Measurements from ENCODE around the gene AGBL4. TPM values are rescaled to one million over a fixed set of nuclear protein-coding genes. Genes with fewer than 3 reads are reported as not detected.

The AGBL4 gene
- total RNA-seq, 1 experiment from 2014 or later = not detected

GRCh38 chr1:48526008-48526710, 1497.6 kb downstream of the AGBL4 start:
- RAD21 ChIA-PET (ENCODE audit: low non-redundant PET in 1 of 2, low total read pairs in 2 of 2, uncharacterized antibody in 2 of 2, unreplicated experiment in 2 of 2) = no interaction called here
- Histone ChIP-seq H3K36me3 (ENCODE audit: control insufficient read depth in 1 of 2, insufficient read depth in 2 of 2, low read length in 2 of 2) (no peaks in the 10 kb centered on the region), H4K20me1 (ENCODE audit: insufficient read depth) (no peaks in the 10 kb centered on the region), H3K9ac (ENCODE audit: low read length) (no peak overlapping the region), H2AFZ (ENCODE audit: low read depth, low read length, poor library complexity, severe bottlenecking) (no peak overlapping the region), H3K4me2 (ENCODE audit: low read length) (no peak overlapping the region), H3K9me3 (ENCODE audit: control insufficient read depth in 1 of 2, insufficient read depth in 1 of 2, low read depth in 1 of 2, low read length in 2 of 2) (no peaks in the 10 kb centered on the region), H3K4me3 (replicated peaks in 1 of 2; ENCODE audit: low read depth in 1 of 2, low read length in 2 of 2) (no peak overlapping the region), H3K27ac (ENCODE audit: low read depth, low read length) (no peak overlapping the region), H3K4me1 (ENCODE audit: control insufficient read depth in 1 of 2, insufficient read depth in 2 of 2, low read length in 2 of 2) (no peaks in the 10 kb centered on the region), H3K27me3 (ENCODE audit: insufficient read depth, low read length) (peaks cover 52% of the 10 kb centered on the region), H3K79me2 (ENCODE audit: insufficient read depth, low read length) (no peaks in the 10 kb centered on the region), H3K9me2 (ENCODE audit: insufficient read depth) (no peaks in the 10 kb centered on the region)
- no TSS peak for BruUV-seq (replicated peaks)
- ATAC-seq (no peak), DNase-seq (ENCODE audit: low read depth, low spot score) (no peak)
- TF ChIP-seq MAX (IDR thresholded peaks at IDR 0.05) (no peak), SP1 (IDR thresholded peaks at IDR 0.05; ENCODE audit: low read depth) (no peak), EGR1 (IDR thresholded peaks at IDR 0.05; ENCODE audit: low read depth) (no peak), SIN3A (IDR thresholded peaks at IDR 0.05; ENCODE audit: low read depth) (no peak), CBX3 (IDR thresholded peaks at IDR 0.05; ENCODE audit: low read depth) (no peak), REST (IDR thresholded peaks at IDR 0.05; ENCODE audit: low read depth) (no peak), JUND (IDR thresholded peaks at IDR 0.05) (no peak), CEBPB (IDR thresholded peaks at IDR 0.05; ENCODE audit: low read depth) (no peak), EZH2 (IDR thresholded peaks at IDR 0.05) (no peak), FOSL1 (IDR thresholded peaks at IDR 0.05; ENCODE audit: low read depth) (no peak), ZNF274 (IDR thresholded peaks at IDR 0.05; ENCODE audit: low read depth, low read length) (no peak), SRF (IDR thresholded peaks at IDR 0.05; ENCODE audit: low read depth) (no peak), EZH2phosphoT487 (IDR thresholded peaks at IDR 0.05; ENCODE audit: borderline replicate concordance) (no peak), POLR2A (IDR thresholded peaks at IDR 0.05; ENCODE audit: borderline replicate concordance, extremely low read depth, insufficient read depth, insufficient read length) (no peak), POLR2AphosphoS5 (IDR thresholded peaks at IDR 0.05; ENCODE audit: low read depth, low read length) (no peak), TCF7L2 (IDR thresholded peaks at IDR 0.05; ENCODE audit: borderline replicate concordance, extremely low read depth, insufficient read depth, insufficient read length) (no peak), ATF3 (IDR thresholded peaks at IDR 0.05) (no peak), YY1 (IDR thresholded peaks at IDR 0.05; ENCODE audit: extremely low read depth, insufficient replicate concordance, low read depth, low read length) (no peak), ELF1 (IDR thresholded peaks at IDR 0.05; ENCODE audit: borderline replicate concordance, low read depth) (no peak)
- intact Hi-C loops (cut with micrococcal nuclease) = no loop called here
- CTCF ChIA-PET = no interaction called here
- POLR2A ChIA-PET = interaction anchor here (0.6 kb wide), 1 partner anchor 1486 kb away, joined by 3 read pairs; no protein-coding TSS in a partner anchor

Data from HCT116 (cell line).